SH-SY5Y (cell line): Measurements from ENCODE around the gene DNAJC16.

ENCODE experiments used
- GATA2 ChIP-seq: IDR thresholded peaks from 2 replicates; pipeline ENCODE4 v1.6.1; 2011; ENCODE audit warnings: mild to moderate bottlenecking, low read depth, low read length
- GATA3 ChIP-seq: IDR thresholded peaks from 2 replicates; pipeline ENCODE4 v1.6.1; 2011; ENCODE audit warnings: low read depth, mild to moderate bottlenecking, low read length, moderate library complexity

Gene DNAJC16

DNA sequence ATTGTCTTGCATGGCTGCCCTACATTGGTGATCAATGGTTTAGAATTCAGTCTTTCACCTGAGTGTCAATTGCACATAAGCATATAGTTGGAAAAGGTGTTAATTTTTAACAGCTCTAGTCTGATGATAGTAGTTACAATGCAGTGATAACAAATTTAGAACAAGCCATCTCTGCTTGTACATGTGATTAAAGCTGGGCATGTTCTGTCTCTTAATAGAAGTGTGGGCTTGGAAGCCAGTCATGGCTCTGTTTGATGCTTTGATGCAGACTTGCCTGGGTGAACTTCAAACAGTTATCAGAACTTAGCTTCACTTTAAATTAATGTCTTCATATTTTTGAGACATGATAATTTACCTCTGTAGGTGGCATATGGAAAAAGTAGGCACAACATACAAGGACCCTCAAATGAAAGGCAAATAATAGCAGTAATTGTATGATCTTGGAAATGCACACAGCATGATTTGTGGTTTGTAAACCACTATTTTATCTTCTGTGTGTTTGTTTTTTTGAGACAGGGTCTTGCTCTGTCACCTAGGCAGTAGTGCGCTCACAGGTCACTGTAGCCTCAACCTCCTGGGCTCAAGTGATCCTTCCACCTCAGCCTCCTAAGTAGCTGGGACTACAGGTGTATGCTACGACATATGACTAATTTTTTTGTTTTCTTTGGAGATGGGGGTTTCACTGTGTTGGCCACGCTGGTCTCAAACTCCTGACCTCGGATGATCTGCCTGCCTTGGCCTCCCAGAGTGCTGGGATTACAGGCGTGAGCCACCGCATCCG is 94.4 kb downstream of the DNAJC16 start:
- TF ChIP-seq GATA2, result no peak
- no peak for TF ChIP-seq GATA3

DNA sequence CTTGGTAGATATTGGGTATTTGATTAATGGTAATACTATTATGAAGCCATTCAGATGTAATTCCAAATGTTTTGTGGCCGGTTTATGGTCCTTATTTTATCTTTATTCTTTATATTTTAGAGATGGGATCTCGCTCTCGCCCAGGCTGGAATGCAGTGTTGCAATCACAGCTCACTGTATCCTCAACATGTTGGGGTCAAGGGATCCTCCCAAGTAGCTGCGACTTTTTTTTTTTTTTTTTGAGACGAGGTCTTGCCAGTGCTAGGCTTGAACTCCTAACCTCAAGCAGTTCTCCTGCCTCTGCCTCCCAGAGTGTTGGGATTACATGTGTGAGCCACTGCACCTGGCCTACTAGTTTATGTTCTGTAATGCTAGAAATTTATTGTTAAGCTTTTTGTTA is 95.3 kb downstream of the DNAJC16 start:
- TF ChIP-seq GATA2 (no peak), GATA3 (no peak)

DNA sequence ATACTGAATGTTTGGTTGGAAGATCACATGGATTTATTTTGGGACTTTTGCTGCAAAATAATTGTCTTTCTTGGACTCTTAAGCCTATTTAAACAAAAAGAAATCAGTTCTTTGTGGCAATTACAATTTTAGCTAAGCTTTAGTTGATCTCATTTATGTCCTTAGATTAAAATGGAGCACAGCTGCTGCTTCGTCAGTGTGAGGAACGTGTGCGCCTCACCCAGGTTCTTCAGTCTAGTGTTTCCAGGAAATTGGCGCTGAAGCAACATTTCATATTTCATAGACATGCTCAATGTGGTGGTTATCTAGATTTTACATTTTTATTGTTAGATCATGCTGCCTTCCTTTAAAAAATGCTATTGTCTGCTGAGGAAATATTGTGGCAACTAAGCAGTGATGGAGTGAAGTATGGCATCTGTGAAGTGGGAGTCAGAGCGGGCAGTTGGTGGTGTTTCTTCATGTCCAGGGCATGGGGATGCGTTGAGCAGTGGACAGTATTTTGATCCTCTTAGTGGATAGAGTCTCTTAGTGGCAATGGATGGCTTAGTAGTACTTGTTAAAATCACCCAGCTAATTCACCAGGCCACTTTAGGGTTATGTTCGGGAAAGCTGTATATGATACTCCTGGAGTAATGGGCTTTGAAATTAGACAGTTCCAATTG is 96.2 kb downstream of the DNAJC16 start:
- no peak for TF ChIP-seq GATA2
- no peak for TF ChIP-seq GATA3

DNA sequence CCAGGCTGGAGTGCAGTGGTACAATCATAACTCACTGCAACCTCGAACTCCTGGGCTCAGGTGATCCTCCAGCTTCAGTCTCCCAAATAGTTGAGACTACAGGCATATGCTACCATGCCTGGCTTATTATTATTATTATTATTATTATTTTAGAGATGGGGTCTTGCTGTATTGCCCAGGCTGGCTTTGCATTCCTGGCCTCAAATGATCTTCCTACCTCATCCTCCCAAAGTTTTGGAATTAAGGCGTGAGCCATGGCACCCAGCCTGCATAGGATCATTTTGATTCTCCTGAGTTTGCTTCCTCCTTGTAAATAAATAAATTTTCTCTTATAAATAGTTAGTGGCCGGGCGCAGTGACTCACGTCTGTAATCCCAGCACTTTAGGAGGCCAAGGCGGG is 96.8 kb downstream of the DNAJC16 start:
- TF ChIP-seq GATA2, result no peak
- TF ChIP-seq GATA3, result no peak

DNA sequence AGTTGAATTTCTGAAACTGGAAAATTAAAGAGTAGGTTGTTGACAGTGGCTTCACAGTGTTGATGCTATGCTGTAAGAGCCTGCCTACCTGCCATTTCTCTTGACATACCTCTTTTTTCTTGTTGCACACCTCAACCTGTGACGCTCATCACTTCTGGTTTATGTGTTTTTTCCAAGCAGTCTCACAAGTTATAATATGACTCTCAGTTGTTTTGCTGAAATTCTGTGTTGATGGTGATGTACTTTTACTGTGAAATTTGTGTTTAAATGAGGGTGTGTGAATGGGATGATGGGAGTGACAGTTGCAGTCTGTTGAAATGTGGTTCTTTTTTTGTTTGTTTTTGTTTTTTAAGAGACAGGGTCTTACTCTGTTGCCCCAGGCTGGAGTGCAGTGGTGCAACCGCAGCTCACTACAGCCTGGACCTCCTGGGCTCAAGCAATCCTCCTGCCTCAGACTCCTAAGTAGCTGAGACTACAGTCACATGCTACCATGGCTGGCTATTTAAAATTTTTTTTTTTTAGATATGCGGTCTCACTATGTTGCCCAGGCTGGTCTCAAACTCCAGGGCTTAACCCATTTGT is 97.6 kb downstream of the DNAJC16 start:
- TF ChIP-seq GATA2 (no peak), GATA3 (no peak)

DNA sequence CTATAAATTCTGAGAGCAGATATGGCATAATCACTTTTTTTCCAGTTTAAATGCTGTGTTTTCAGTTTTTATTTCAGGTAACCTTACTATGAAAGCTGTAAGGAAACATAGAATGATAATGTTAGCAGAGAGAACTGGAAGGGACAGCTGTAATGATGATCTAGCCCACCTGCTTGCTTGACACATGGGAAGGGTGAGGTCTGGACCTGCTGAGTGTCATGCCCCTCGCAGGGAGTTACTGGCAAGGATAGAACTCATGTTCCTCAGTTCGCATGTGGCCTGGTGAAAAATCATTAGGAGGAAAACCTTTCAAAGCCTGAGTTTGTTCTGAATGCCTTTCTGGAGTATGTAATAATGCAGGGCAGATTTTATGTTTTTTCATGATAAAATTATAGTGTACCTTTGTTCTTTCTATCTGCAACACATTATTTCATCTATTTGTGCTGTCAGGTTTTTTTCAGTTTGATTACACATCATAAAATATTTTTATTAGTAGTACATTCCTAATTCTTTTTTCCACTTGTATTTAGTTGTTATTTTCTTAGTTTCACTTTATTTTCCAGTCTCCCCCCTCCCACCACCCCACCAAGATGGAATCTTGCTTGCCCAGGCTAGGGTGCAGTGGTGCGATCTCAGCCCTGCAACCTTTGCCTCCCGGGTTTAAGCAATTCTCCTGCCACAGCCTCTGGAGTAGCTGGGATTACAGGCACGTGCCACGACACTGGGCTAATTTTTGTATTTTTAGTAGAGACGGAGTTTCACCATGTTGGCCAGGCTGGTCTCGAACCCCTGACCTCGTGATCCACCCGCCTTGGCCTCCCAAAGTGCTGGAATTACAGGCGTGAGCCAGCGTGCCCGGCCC is 98.6 kb downstream of the DNAJC16 start:
- TF ChIP-seq GATA3, result no peak
- no peak for TF ChIP-seq GATA2
